Dermis blood vessel endothelial cell (primary cell): ENCODE results near the gene TMEM184B. TPM values are rescaled to one million over a fixed set of nuclear protein-coding genes. Genes with fewer than 3 reads are reported as not detected.
"Not testable (repeated sequence)": the region's sequence is repeated elsewhere in the genome, so short reads cannot be mapped to it uniquely, and the experiment has no call there.

Experiments used
- DNase-seq: peaks from one replicate; pipeline ENCODE4 v3.0.0; 2010
- total RNA-seq: library from RNA; depleted of rRNA; stranded (reverse); fragments of >200 nt; gene quantifications from 2 replicates; pipeline ENCODE4 v1.2.3, GENCODE V29; 2014

Gene TMEM184B
- total RNA-seq, 1 donor from 2014 or later, result 36.2 TPM

- peak; percentile 91 for DNase-seq
Observed at GRCh38 chr22:38177926-38178604, 94.7 kb downstream of the TMEM184B start.

- not testable (repeated sequence) for DNase-seq
Observed at GRCh38 chr22:38177571-38177925, 95.3 kb downstream of the TMEM184B start.

- DNase-seq, result no peak
Observed at GRCh38 chr22:38177044-38177443, 95.8 kb downstream of the TMEM184B start.

GRCh38 chr22:38176170-38176741 is 96.6 kb downstream of the TMEM184B start:
- peak; percentile 100 for DNase-seq

- peak; percentile 39 for DNase-seq
Observed at GRCh38 chr22:38175206-38176118, 97.3 kb downstream of the TMEM184B start.

GRCh38 chr22:38174626-38175025 is 98.2 kb downstream of the TMEM184B start:
- no peak for DNase-seq

GRCh38 chr22:38173641-38173906 is 99.2 kb downstream of the TMEM184B start:
- DNase-seq, result no peak

GRCh38 chr22:38172832-38173640 is 99.8 kb downstream of the TMEM184B start:
- DNase-seq, result peak; percentile 99

- peak; percentile 72 for DNase-seq
Observed at GRCh38 chr22:38171927-38172831, 100.6 kb downstream of the TMEM184B start.

GRCh38 chr22:38170469-38170868 is 102.3 kb downstream of the TMEM184B start:
- DNase-seq, result no peak

Other genes with a start within 250 kb of the TMEM184B start
- 15.5 and 18.7 TPM in 2 replicates for gene PICK1, start 215.6 kb downstream of the TMEM184B start, total RNA-seq
- gene SLC16A8, start 188.8 kb downstream of the TMEM184B start, total RNA-seq, result 0.05 TPM in 1 of 2 replicates, not detected in the other
- not detected in 2 replicates for gene BAIAP2L2, start 162.3 kb downstream of the TMEM184B start, total RNA-seq
- gene PLA2G6, start 91.2 kb downstream of the TMEM184B start, total RNA-seq, result 4.6 and 10.6 TPM in 2 replicates
- gene MAFF, start 71.0 kb downstream of the TMEM184B start, total RNA-seq, result 96.3 and 164 TPM in 2 replicates
- 127 and 141 TPM in 2 replicates for gene CSNK1E, start 44.4 kb upstream of the TMEM184B start, total RNA-seq
- not detected in 2 replicates for gene KCNJ4, start 182.2 kb upstream of the TMEM184B start, total RNA-seq
- 30.6 and 45.3 TPM in 2 replicates for gene KDELR3, start 195.1 kb upstream of the TMEM184B start, total RNA-seq
- gene DDX17, start 233.3 kb upstream of the TMEM184B start, total RNA-seq, result 414 and 538 TPM in 2 replicates